IMR-90 (cell line): ENCODE measurements around the gene C19orf25. TPM values are rescaled to one million over a fixed set of nuclear protein-coding genes. Genes with fewer than 3 reads are reported as not detected.

ENCODE experiments used
- ATAC-seq: fragments of 200-7000 bp; cut with Tn5 transposase; 2 replicates; pipeline ENCODE4 v1.9.1; 2020; ENCODE audit warnings: low read depth, mild to moderate bottlenecking, moderate library complexity
- BruUV-seq: library from RNA; stranded (reverse); fragments of 400-500 nt; replicated peaks from 2 replicates; lab custom pipeline; 2021; lab: Mats Ljungman, UMichigan
- CTCF ChIA-PET: fragments of 300-600 bp; formaldehyde crosslinking; extraction: SDS; loops from one replicate; lab custom pipeline; 2021; ENCODE audit warnings: antibody characterized with exemption; lab: Yijun Ruan, JAX
- POLR2A ChIA-PET: fragments of 300-600 bp; sonication (Branson Sonifier 250); formaldehyde crosslinking; loops from one replicate; lab custom pipeline; 2022; ENCODE audit warnings: antibody characterized with exemption; ENCODE audit not compliant: unreplicated experiment; lab: Charles Lee
- DNase-seq: peaks from one replicate; pipeline ENCODE4 v3.0.0; 2013
- H2AFZ ChIP-seq: replicated peaks from 2 replicates; pipeline ENCODE3; 2013; ENCODE audit warnings: low read length, mild to moderate bottlenecking; ENCODE audit not compliant: poor library complexity
- H2AK5ac ChIP-seq: 2 replicates; pipeline ENCODE4 v1.6.1; 2013; ENCODE audit warnings: low read depth, low read length, inconsistent platforms
- H2AK9ac ChIP-seq: replicated peaks from 2 replicates; pipeline ENCODE3; 2013; ENCODE audit warnings: mild to moderate bottlenecking, low read depth, low read length, moderate library complexity; ENCODE audit not compliant: poor library complexity
- H2BK120ac ChIP-seq: 2 replicates; pipeline ENCODE4 v1.6.1; 2013; ENCODE audit warnings: low read depth, low read length, inconsistent platforms
- H2BK15ac ChIP-seq: 3 replicates; pipeline ENCODE4 v1.6.1; 2013; ENCODE audit warnings: low read depth, low read length, inconsistent platforms
- H2BK20ac ChIP-seq: 2 replicates; pipeline ENCODE4 v1.6.1; 2013; ENCODE audit warnings: low read depth, mild to moderate bottlenecking, inconsistent platforms, low read length, moderate library complexity
- H2BK5ac ChIP-seq: 2 replicates; pipeline ENCODE4 v1.6.1; 2013; ENCODE audit warnings: mild to moderate bottlenecking, low read depth, low read length, inconsistent platforms; ENCODE audit not compliant: poor library complexity, severe bottlenecking
- H3K14ac ChIP-seq: replicated peaks from 2 replicates; pipeline ENCODE4 v1.6.1; 2013; ENCODE audit warnings: low read depth, low read length, inconsistent platforms
- H3K18ac ChIP-seq: 2 replicates; pipeline ENCODE4 v1.6.1; 2013; ENCODE audit warnings: low read depth, low read length, control low read depth
- H3K23ac ChIP-seq: 2 replicates; pipeline ENCODE4 v1.6.1; 2013; ENCODE audit warnings: low read depth, low read length, inconsistent platforms
- H3K27ac ChIP-seq: 2 replicates; pipeline ENCODE4 v1.5.1; 2013; ENCODE audit warnings: mild to moderate bottlenecking, control low read depth, low read length; ENCODE audit not compliant: insufficient read depth
- H3K27me3 ChIP-seq: 2 replicates; pipeline ENCODE4 v1.6.1; 2013; ENCODE audit warnings: low read length; ENCODE audit not compliant: control insufficient read depth, insufficient read depth
- H3K36me3 ChIP-seq: 2 replicates; pipeline ENCODE4 v1.6.1; 2013; ENCODE audit warnings: low read length, mixed read lengths; ENCODE audit not compliant: control insufficient read depth, insufficient read depth
- H3K4ac ChIP-seq: 2 replicates; pipeline ENCODE4 v1.6.1; 2013; ENCODE audit warnings: low read depth, low read length, inconsistent platforms
- H3K4me1 ChIP-seq: 2 replicates; pipeline ENCODE4 v1.6.1; 2013; ENCODE audit warnings: low read length, mixed read lengths; ENCODE audit not compliant: control insufficient read depth, insufficient read depth
- H3K4me2 ChIP-seq: 2 replicates; pipeline ENCODE4 v1.6.1; 2013; ENCODE audit warnings: low read depth, mild to moderate bottlenecking, control low read depth, low read length, moderate library complexity
- H3K4me3 ChIP-seq: 2 replicates; pipeline ENCODE4 v1.5.1; 2013; ENCODE audit warnings: low read depth, mild to moderate bottlenecking, control low read depth, low read length, moderate library complexity; ENCODE audit not compliant: insufficient read depth
- H3K56ac ChIP-seq: 2 replicates; pipeline ENCODE4 v1.6.1; 2013; ENCODE audit warnings: low read length, inconsistent platforms; ENCODE audit not compliant: insufficient read depth; ENCODE audit errors: extremely low read depth
- H3K79me1 ChIP-seq, 2 experiments: 2 replicates each; pipeline ENCODE4 v1.6.1; 2013; ENCODE audit warnings: low read length in 2 of 2, inconsistent platforms in 1 of 2, low read depth in 1 of 2
- H3K9ac ChIP-seq: 2 replicates; pipeline ENCODE4 v1.6.1; 2013; ENCODE audit warnings: low read depth, low read length, control low read depth
- H3K9me1 ChIP-seq: 2 replicates; pipeline ENCODE4 v1.6.1; 2013; ENCODE audit warnings: low read length, inconsistent platforms; ENCODE audit not compliant: insufficient read depth
- H3K9me3 ChIP-seq: 2 replicates; pipeline ENCODE4 v1.6.1; 2013; ENCODE audit warnings: low read length; ENCODE audit not compliant: control insufficient read depth, insufficient read depth
- H4K20me1 ChIP-seq: 2 replicates; pipeline ENCODE4 v1.6.1; 2013; ENCODE audit warnings: low read length, inconsistent platforms; ENCODE audit not compliant: insufficient read depth
- H4K5ac ChIP-seq: 2 replicates; pipeline ENCODE4 v1.6.1; 2013; ENCODE audit warnings: mild to moderate bottlenecking, low read depth, low read length, control low read depth
- H4K8ac ChIP-seq, 2 experiments: 2 replicates each; pipeline ENCODE4 v1.6.1; 2013; ENCODE audit warnings: low read depth in 2 of 2, low read length in 2 of 2, control low read depth in 1 of 2, inconsistent platforms in 1 of 2
- H4K91ac ChIP-seq: 2 replicates; pipeline ENCODE4 v1.6.1; 2013; ENCODE audit warnings: low read depth, low read length, inconsistent platforms; ENCODE audit not compliant: insufficient read depth
- CEBPB ChIP-seq: IDR thresholded peaks from 2 replicates; pipeline ENCODE4 v1.6.1; 2012; ENCODE audit warnings: low read depth, low read length, improper control_type of control experiment
- MAFK ChIP-seq: IDR thresholded peaks from 2 replicates; pipeline ENCODE4 v1.6.1; 2012; ENCODE audit warnings: low read depth, low read length, improper control_type of control experiment
- MAZ ChIP-seq: IDR thresholded peaks from 2 replicates; pipeline ENCODE4 v1.6.1; 2012; ENCODE audit warnings: low read depth, mild to moderate bottlenecking, low read length, improper control_type of control experiment, moderate library complexity, borderline replicate concordance
- MXI1 ChIP-seq: IDR thresholded peaks from 2 replicates; pipeline ENCODE4 v1.6.1; 2012; ENCODE audit warnings: low read depth, mild to moderate bottlenecking, low read length, moderate library complexity, borderline replicate concordance
- NFE2L2 ChIP-seq: fragments of 150-350 bp; IDR thresholded peaks from 2 replicates; pipeline ENCODE4 v1.6.1; 2016; ENCODE audit warnings: low read depth, mild to moderate bottlenecking, low read length
- RAD21 ChIP-seq: IDR thresholded peaks from 2 replicates; pipeline ENCODE4 v1.6.1; 2012; ENCODE audit warnings: low read length, improper control_type of control experiment
- RCOR1 ChIP-seq: IDR thresholded peaks from 2 replicates; pipeline ENCODE4 v1.6.1; 2012; ENCODE audit warnings: mild to moderate bottlenecking, low read length, improper control_type of control experiment; ENCODE audit not compliant: insufficient replicate concordance
- RFX5 ChIP-seq: IDR thresholded peaks from 2 replicates; pipeline ENCODE4 v1.8.0; 2012; ENCODE audit warnings: low read depth, mild to moderate bottlenecking, low read length, moderate library complexity
- SMC3 ChIP-seq: fragments of 150-350 bp; IDR thresholded peaks from 2 replicates; pipeline ENCODE4 v1.6.1; 2016; ENCODE audit warnings: low read depth, mild to moderate bottlenecking, antibody characterized with exemption, low read length, moderate library complexity
- WGBS, 2 experiments: methylation state at CpG; one replicate each; pipeline versions ENCODE4 v1.1.5 to v1.1.7; 2013; ENCODE audit warnings: missing lambda C conversion rate in 2 of 2; ENCODE audit not compliant: insufficient read length in 1 of 2; ENCODE audit errors: extremely low coverage in 2 of 2; 5-methylcytosine and 5-hydroxymethylcytosine counted together
- dilution Hi-C: fragments of 300-500 bp; cut with HindIII; formaldehyde crosslinking; loops from one replicate; pipeline ENCODE4 v1.14.3; 2018; ENCODE audit warnings: low sequenced_read_pairs; ENCODE audit not compliant: unreplicated experiment
- in situ Hi-C: fragments of 300-500 bp; cut with MboI; formaldehyde crosslinking; loops from 3 replicates; pipeline ENCODE4 v1.14.3; 2019; ENCODE audit warnings: low sequenced_read_pairs, inconsistent platforms, mixed read lengths
- intact Hi-C: fragments of 100-400 bp; cut with micrococcal nuclease; formaldehyde crosslinking; loops from 2 replicates; pipeline ENCODE4 v1.10.0; 2022
- polyA plus RNA-seq, 3 experiments: library from polyadenylated mRNA; depleted of rRNA; stranded (reverse); fragments of >200 nt; gene quantifications; 2 replicates each; pipeline ENCODE4 v1.2.3, GENCODE V29; 2012; ENCODE audit warnings: low replicate concordance in 1 of 3
- total RNA-seq: library from RNA; depleted of rRNA; stranded (reverse); fragments of >200 nt; gene quantifications from 2 replicates; pipeline ENCODE4 v1.2.3, GENCODE V29; 2012
- TF ChIP-seq, protein P1 (sequence below): fragments of 150-350 bp; IDR thresholded peaks from 2 replicates; pipeline ENCODE4 v1.6.1; 2017; ENCODE audit warnings: mild to moderate bottlenecking, antibody characterized with exemption, low read length, low read depth
- TF ChIP-seq, protein P2 (sequence below): conservative IDR thresholded peaks from 2 replicates; pipeline ENCODE4 v1.5.1; 2012; ENCODE audit warnings: mild to moderate bottlenecking, low read depth, low read length, improper control_type of control experiment

Gene C19orf25
- total and polyA plus RNA-seq, 2 of the 4 experiments (the other 2 are of a cell fraction): 10.4 to 34.9 TPM

DNA sequence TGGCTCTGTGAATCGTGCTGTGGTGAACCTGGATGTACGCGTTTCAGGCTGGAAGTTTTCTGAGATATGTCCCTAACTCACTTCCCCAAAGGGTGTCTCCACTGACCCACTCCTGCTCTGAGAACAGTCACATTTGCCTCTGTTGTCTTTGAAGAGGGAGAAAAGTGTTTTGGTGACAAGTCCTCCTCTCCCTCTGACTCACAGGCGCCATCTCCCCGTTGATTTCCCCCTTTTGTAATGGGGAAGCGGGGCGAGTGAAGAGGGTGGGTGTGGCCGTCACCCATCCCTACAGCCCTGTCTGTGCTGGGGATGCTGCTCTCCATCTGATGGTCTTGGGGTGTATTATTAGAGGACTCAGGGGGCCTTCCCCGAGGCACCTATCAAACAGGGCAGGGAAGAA lies 19.5 kb downstream of the C19orf25 start:
- Histone ChIP-seq H2BK5ac (no peak overlapping the region), H3K27me3 (peaks cover 24% of the 10 kb centered on the region), H3K56ac (no peak overlapping the region), H3K9me3 (no peaks in the 10 kb centered on the region), H3K4me2 (no peak overlapping the region), H3K36me3 (peaks cover 3% of the 10 kb centered on the region; the same call in 1 of the 2 replicates), H3K4me1 (no peaks in the 10 kb centered on the region), H3K9ac (no peak overlapping the region), H2BK20ac (no peak overlapping the region), H4K5ac (no peak overlapping the region), H3K4ac (no peak overlapping the region), H2BK120ac (no peak overlapping the region), H2AFZ (no peak overlapping the region), H3K4me3 (no peak overlapping the region), H3K79me1 (no peaks in the 10 kb centered on the region), H4K8ac (no peak overlapping the region), H3K9me1 (0 out of 2 replicates have a peak, but pooled peaks cover 2% of the 10 kb centered on the region), H2AK9ac (no peak overlapping the region), H4K20me1 (peaks cover 27% of the 10 kb centered on the region), H2BK15ac (no peak overlapping the region), H3K18ac (no peak overlapping the region), H3K14ac (no peak overlapping the region), H4K91ac (no peak overlapping the region), H3K27ac (no peak overlapping the region), H2AK5ac (no peak overlapping the region), H3K23ac (no peak overlapping the region)
- CTCF ChIA-PET: no interaction called here
- dilution Hi-C loops (no loop called here), in situ Hi-C loops (no loop called here), intact Hi-C loops (no loop called here)
- no TSS peak for BruUV-seq
- TF ChIP-seq CEBPB (no peak), RAD21 (no peak), MAFK (no peak), RCOR1 (no peak), SMC3 (no peak), RFX5 (no peak), MXI1 (no peak), NFE2L2 (no peak), MAZ (no peak)
- TF ChIP-seq, protein P1, sequence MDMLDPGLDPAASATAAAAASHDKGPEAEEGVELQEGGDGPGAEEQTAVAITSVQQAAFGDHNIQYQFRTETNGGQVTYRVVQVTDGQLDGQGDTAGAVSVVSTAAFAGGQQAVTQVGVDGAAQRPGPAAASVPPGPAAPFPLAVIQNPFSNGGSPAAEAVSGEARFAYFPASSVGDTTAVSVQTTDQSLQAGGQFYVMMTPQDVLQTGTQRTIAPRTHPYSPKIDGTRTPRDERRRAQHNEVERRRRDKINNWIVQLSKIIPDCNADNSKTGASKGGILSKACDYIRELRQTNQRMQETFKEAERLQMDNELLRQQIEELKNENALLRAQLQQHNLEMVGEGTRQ: no peak
- TF ChIP-seq, protein P2, sequence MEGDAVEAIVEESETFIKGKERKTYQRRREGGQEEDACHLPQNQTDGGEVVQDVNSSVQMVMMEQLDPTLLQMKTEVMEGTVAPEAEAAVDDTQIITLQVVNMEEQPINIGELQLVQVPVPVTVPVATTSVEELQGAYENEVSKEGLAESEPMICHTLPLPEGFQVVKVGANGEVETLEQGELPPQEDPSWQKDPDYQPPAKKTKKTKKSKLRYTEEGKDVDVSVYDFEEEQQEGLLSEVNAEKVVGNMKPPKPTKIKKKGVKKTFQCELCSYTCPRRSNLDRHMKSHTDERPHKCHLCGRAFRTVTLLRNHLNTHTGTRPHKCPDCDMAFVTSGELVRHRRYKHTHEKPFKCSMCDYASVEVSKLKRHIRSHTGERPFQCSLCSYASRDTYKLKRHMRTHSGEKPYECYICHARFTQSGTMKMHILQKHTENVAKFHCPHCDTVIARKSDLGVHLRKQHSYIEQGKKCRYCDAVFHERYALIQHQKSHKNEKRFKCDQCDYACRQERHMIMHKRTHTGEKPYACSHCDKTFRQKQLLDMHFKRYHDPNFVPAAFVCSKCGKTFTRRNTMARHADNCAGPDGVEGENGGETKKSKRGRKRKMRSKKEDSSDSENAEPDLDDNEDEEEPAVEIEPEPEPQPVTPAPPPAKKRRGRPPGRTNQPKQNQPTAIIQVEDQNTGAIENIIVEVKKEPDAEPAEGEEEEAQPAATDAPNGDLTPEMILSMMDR: no peak
- no peak for DNase-seq
- POLR2A ChIA-PET: no interaction called here
- no peak for ATAC-seq
- WGBS, 2 experiments: no CpG with 5 or more reads among the region's 9 CpGs
